Stimulated activated CD4-positive, alpha-beta T cell treated with anti-CD3 and anti-CD28 coated beads, TNF-alpha, amount 100 ng/mL, for 4 hours (primary cell): Measurements from ENCODE around the gene CALCR.

Source experiments
- DNase-seq, 3 experiments: peaks; one replicate each; pipeline ENCODE4 v3.0.0-alpha.2; 2020; ENCODE audit warnings: low read depth in 3 of 3

The CALCR gene

GRCh38 chr7:93448176-93448575, 126.3 kb downstream of the CALCR start:
- no peak for DNase-seq

- no peak for DNase-seq
Observed at GRCh38 chr7:93447509-93447908, 127.0 kb downstream of the CALCR start.

GRCh38 chr7:93442478-93443224, 131.9 kb downstream of the CALCR start:
- DNase-seq = no peak

- no peak for DNase-seq
Observed at GRCh38 chr7:93435791-93436190, 138.7 kb downstream of the CALCR start.

DNA sequence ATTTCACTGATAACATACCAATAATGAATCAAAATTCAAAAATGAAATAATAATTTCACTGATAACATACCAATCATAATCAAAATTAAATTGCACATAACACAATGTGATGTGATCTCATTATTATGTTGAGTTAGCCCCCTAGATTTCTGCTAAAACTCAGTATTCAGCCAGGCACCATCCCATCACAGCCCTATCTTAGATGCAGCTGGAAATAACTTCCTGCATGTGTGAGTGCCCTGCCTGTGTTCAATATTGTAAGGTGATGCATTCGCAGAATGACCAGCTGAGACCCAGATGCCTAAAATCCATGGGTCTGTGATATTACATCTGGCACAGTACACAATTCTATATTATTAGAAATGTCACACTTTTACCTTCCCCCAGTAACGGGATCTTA, 142.4 kb downstream of the CALCR start:
- no peak for DNase-seq

DNA sequence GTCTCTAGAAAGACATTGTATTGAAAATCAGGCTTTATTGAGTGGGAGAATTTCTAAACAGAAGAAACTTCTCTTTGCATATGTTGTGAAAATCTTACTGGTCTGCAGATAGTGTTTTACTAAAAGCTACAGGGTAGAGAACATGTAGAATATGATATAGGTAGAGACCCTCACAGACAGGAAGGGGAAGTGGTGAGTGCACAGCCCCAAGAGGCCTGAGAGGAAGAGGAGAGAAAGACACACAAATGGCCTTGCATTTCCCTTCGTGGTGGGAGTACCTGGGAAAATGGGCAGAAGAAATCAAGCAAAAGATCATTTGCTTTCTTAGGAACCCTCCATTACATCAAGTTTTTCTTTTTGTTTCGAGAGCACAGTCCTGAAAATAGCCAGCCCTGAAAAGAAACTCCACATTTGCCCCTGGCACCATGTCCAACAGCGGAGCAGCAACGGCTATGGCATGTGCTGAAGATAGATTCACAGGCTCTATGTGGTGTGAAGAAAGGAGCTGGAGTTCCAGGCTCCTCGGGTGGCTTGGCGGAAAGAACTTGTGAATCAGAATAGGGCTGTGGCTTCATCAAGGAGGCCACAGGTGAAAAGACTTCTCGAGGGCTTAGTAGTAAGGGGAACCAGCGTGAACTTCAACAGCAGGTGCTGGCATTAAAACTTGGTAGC, 143.5 kb downstream of the CALCR start:
- DNase-seq = no peak

DNA sequence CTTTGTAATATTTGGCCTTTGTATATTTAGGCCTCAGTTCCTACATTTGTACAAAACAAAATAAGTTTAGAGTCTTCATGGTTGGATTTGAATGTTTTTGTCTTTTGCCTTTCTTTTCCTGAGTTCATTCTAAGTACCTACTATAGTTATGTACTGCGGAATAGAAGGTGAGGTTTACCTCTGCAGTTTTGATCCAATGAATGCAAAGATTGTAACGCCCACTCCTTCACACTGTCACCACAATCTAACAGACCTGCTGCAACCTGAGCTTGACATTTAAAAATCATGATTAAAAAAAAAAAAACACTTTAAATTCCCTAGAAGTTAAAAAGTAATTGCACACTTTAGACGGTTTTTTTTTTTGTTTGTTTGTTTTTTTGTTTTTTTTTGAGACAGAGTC, 145.0 kb downstream of the CALCR start:
- DNase-seq = no peak

DNA sequence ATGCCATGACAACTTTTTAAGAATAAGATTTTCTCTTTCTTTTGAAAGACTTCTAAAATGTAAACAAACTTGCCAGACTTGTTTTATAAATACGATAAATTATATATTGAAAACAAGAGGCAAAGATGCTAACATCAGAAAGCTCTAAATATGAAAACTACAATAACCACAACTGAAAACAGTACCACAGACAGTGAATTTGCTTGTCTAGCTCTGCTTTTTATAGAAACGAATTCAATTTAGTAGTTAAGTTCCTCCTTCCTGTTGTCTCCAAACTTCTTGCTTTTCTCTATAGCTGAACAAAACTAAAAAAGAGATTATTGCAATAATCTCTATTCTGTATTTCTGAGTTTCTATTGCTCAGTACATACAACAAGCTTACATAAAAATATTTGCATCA, 147.4 kb downstream of the CALCR start:
- DNase-seq = no peak

DNA sequence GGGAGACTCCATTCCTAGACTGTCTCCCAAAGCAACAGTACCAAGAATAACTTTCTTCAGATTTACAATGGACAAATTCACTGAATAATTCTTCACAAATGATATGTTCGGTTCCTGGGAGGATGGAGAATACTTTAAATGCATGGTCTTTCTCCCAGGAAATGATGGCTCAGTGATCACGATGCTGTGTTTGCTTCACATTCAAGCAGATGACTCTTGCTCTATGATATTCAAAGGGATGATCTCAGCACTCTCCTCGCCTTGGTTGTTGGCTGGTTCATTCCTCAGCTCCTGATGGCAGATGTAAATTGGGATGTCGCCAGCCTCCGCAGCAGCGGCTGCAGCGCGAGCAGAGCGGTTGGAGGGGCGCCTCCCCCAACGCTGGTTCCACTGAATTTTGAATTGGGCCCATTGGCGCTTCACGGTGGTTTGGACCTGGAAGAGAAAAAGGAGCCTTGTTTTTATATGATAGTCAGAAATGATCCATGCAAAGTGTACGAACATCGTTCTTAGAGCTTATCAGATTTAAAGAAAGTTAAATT, 148.3 kb downstream of the CALCR start:
- no peak for DNase-seq

DNA sequence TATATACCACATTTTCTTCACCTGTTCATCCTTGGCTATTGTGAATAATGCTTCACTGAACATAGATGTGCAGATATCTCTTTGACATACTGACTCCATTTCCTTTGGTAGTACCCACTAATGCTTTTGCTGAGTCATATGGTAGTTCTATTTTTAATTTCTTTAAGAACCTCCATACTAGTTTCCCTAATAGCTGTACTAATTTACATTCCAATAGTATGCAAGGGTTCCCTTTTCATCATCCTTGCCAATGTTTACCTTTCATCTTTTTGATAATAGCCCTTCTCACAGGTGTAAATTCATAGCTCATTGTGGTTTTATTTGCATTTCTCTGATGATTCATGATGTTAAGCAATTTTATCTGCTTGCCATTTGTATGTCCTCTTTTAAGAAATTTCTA, 159.9 kb downstream of the CALCR start:
- DNase-seq = no peak

DNA sequence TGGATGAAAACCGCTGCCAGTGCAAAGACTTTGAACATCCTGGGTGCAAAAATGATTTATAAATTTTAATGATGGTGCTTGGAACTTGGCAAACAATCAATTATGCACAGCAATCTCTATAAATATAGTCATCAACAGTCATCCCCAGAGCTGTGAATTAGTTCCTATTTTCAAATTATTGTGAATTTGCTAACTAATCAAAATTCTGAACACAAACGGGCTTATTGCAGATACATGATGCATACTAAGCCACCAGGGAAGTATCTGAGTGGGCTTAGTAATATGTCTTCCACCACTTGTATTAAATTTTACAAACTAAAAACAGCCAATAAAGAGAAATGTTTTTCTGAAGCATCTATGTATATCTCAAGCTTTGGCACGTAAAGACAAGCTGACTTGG, 165.2 kb downstream of the CALCR start:
- DNase-seq = no peak

GRCh38 chr7:93407239-93407638, 167.3 kb downstream of the CALCR start:
- DNase-seq = no peak

DNA sequence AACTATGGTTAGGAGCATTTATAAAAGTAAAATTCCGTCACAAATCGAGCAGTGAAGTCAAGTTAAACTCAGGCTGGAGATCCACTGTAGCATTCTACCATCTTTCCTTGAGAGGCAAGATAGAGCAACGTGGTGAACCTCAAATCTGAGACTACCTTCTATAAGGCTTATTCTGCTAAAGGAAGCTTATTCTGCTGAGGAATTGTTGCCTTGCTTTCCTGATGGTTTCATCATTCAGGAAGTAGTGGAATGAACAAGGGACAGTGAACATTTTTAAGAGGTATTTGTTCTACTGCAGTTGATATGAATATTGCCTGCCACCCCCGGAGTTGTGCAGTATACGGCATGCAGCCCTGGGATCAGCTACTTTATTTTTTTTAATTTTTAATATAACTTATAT, 171.6 kb downstream of the CALCR start:
- no peak for DNase-seq

- DNase-seq = no peak
Observed at GRCh38 chr7:93399642-93400041, 174.9 kb downstream of the CALCR start.

DNA sequence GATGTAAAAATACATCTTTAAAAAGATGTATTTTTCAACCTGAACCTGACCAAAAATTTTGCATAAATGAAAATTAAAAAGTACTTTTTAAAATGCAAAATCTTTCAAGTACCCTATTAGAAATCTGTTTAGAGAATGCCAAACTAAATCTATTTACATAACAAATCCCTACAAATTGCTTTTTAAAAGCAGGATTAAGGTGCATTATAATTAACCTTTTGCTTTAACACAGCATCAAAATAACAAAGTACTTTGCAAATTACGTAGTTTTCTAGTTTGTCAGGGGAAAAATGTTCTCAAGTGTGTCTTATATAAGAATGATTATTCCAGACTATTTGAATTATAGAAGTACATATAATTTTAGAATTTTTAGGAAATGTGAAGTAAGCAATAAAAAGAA, 181.5 kb downstream of the CALCR start:
- DNase-seq = no peak

DNA sequence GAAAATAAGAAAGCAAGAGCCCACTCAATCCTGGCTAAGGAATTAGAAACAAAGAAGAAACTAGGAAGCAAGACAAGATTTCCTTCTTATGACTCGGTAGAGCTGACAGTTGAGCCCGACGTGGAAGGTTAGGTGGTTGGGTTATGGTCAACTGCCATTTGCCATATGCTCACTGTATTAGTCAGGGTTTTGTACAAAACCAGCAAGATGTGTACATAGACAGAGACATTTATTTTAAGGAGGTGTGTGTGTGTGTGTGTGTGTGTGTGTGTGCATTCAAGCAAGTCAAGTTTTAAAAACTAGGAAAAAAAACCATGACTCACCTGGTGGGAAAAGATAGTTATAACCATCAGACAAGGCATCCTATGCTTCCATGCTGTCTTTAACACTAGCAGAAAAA, 183.9 kb downstream of the CALCR start:
- DNase-seq = no peak

GRCh38 chr7:93382362-93382761, 192.2 kb downstream of the CALCR start:
- no peak for DNase-seq

GRCh38 chr7:93378131-93378760, 196.3 kb downstream of the CALCR start:
- no peak for DNase-seq

GRCh38 chr7:93375603-93376002, 198.9 kb downstream of the CALCR start:
- no peak for DNase-seq
